Activated effector memory CD4-positive, alpha-beta T cell treated with Interleukin-2 at 50 U/mL for 16 hours (primary cell): ENCODE results near the gene RSPH10B.
"Not testable (repeated sequence)": the region's sequence is repeated elsewhere in the genome, so short reads cannot be mapped to it uniquely, and the experiment has no call there.

ENCODE experiments used
- DNase-seq: peaks from one replicate; pipeline ENCODE4 v3.0.0-alpha.2; 2020

The RSPH10B gene

DNA sequence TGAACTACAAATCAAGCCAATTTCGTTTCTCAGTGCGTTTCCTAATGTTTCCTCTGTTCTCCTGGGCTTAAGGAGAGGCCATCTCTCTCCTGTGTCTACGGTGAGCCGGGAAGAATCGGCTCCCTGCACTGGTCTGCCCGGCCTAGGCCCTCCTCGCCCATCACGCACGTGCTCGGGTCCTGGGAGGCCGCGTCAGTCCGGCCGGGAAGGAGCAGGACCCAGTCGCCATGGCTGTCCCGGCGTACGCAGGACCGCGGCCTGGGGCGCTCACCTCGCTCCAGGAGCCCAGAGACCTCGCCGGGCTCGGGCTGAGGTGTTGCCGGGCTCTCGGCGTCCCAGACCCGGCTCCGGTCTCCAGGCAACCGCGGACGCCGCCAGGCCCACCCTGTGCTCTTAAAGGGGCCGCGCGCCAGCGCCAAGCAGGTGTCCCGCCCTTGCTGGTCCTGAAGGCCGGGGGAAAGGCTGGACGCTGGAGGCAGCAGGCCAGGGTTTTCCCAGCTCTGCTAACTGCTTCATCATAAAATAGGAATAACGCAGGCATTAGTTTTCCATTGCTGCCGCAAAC, at the start of gene RSPH10B:
Gene RSPH10B (minus strand): TSS at position 343 of the 565 bp plus-strand sequence. CDS start 3,573 bp downstream, outside the sequence.
- DNase-seq: not testable (repeated sequence)

DNA sequence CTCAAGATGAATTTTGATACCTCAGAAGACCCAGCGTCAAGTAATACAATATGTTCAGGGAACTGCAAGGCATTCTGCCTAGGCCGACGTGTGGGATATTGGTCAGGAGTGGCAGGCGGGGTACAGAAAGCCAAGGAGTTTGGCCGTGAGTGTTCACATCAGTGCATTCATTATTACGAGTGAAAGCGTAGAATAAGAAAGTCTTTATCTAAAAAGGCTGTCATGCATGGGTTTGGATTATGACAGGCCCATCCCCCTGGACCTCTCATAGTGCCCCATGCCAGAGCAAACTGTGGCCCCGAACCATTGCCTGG, 46.1 kb upstream of the RSPH10B start:
- DNase-seq: no peak

- no peak for DNase-seq
Measured at GRCh38 chr7:6015917-6016652, 45.6 kb upstream of the RSPH10B start.

- DNase-seq: no peak
Measured at GRCh38 chr7:6012355-6013104, 42.0 kb upstream of the RSPH10B start.

GRCh38 chr7:6011541-6011940, 41.1 kb upstream of the RSPH10B start:
- no peak for DNase-seq

DNA sequence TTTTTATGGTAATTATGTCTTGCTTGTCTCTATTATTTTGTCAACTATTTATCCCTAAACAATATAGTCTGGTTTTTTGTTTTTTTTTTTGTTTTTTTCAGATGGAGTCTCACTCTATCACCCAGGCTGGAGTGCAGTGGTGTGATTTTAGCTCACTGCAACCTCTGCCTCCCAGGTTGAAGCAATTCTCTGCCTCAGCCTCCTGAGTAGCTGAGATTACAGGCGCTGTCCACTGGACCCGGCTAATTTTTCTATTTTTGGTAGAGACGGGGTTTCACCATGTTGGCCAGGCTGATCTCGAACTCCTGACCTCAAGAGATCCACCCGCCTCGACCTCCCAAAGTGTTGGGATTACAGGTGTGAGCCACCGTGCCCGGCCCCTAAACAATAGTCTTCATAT, 39.9 kb upstream of the RSPH10B start:
- not testable (repeated sequence) for DNase-seq

DNA sequence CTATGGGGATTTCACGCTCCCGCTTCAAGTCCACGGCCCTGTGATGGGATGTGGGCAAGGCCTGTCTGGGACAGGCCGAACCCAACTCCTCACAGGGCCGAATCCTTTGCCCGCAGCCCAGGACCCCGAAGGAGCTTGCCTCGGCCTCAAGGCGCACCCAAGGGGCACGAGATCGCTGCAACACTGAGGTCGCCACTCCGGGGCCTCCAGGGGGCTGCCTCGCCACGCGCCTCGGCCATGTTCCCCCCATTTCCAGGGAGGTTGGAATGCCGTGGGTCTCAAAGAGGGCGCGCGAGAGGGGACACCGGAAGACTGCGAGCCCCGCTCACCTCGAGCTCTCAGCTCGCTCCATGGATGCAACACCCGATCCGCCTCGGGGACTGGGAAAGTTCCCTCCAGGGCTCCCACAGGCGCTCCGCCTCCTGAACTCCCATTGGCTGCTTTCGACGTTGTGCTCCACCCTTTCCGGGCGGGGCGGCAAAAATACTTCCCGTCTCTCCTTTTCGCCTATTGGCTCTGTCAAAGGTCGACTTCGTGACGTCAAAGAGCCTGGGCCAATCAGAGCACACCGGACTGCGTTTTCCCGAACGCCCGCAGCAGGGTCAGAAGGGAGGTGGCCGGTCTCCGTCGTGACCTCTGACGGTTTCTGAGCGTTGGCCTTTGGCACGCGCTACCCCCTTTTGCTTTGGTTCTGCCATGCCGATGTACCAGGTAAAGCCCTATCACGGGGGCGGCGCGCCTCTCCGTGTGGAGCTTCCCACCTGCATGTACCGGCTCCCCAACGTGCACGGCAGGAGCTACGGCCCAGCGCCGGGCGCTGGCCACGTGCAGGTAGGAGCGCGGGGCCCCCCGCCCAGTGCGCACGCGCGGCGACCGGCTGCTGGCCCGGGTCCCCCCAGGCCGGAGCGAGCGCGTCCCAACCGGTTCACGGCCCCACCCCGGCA, 38.5 kb upstream of the RSPH10B start, which contains the start of the genes AIMP2 and PMS2:
Gene AIMP2 (plus strand): TSS at position 605 of the 944 bp plus-strand sequence. CDS start 92 bp downstream, at position 697.
Gene PMS2 (minus strand): TSS at position 382 of the 944 bp plus-strand sequence. CDS start 30 bp downstream, at position 352.
- DNase-seq: peak; percentile 94

- not testable (repeated sequence) for DNase-seq
Measured at GRCh38 chr7:6007835-6008590, 37.5 kb upstream of the RSPH10B start.

DNA sequence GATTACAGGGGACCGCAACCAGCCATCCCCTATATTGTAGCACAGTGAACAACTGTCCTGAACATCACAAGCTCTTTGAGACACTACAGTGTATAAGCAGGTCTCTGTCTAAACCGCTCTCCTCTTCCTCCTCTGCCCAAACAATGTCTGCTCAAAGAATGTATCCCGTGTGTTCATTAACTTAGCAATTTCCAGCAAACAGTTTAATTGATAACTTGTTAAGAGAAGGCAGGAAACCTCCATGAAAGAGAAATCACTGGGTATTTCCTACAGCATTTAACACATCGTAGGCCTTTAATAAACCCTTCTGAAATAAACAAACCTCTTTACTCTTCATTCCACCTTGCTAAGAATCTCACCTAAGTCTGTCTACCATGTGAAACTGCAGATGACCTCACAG, 36.9 kb upstream of the RSPH10B start:
- no peak for DNase-seq

DNA sequence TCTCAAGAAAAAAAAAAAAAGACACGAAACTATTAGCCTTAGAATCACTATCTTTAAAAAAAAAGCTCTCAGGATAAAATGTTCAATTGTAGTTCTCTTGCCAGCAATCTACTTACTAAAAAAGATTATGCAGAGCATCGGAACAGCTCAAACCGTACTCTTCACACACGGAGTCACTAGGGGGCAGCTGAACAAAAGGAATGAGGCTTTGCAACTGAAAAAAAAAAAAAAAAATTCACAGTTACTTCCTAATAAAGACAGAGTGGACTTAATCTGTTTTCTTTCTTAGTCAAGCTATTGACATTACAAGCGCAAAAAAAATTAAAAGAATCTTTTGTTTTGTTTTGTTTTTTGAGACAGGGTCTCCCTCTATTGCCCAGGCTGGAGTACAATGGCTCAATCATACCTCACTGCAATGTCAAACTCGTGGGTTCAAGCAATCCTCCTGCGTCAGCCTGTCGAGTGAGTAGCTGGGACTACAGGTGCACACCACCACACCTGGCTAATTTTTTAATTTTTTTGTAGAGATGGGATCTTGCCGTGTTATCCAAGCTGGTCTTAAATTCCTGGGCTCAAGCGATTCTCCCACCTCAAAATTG, 26.8 kb upstream of the RSPH10B start:
- peak; percentile 21 for DNase-seq

DNA sequence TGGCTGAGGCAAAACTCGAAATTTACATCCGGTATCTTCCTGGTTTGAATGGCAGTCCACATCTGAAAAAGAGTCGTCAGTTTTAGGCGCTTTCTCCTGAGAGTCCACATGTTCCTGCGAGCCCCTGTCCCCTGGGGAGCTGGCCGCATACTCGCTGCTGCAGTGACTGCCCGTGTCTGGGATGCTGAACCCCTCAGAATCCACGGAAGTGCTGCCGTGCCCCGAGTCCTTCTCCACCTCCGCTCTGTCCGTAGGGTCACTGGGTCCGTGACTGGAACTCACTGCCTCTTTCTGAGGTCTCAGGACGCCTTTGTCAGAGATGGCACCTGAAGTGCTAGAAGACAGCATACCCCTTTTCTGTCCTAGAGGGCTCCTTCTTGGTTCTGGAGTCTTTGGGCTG, 16.6 kb upstream of the RSPH10B start:
- not testable (repeated sequence) for DNase-seq

GRCh38 chr7:5979680-5980314, 9.3 kb upstream of the RSPH10B start:
- not testable (repeated sequence) for DNase-seq

GRCh38 chr7:5973580-5973979, 3.1 kb upstream of the RSPH10B start:
- not testable (repeated sequence) for DNase-seq

GRCh38 chr7:5963810-5964209, 6.7 kb downstream of the RSPH10B start:
- DNase-seq: not testable (repeated sequence)

DNA sequence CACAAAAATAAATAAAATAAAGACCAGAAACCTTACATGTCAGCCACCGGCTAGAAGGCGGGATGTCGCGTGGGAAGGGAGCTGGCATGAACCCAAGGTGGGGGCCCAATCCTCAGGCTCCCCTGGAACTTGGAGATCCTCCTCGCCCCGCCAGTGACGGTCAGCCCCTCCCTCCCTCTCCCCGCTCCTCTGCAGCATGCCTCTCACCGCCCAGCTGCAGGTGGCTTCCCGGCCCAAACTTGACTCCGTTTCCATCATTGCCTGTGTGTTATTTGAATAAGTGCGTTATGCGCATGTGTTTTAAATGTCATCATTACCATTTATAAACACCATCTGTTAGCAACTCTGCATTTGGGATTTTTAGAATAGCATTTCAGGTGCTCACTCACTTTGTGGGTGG, 7.3 kb downstream of the RSPH10B start:
- not testable (repeated sequence) for DNase-seq

GRCh38 chr7:5934945-5935450, 35.5 kb downstream of the RSPH10B start:
- DNase-seq: not testable (repeated sequence)

- DNase-seq: not testable (repeated sequence)
Measured at GRCh38 chr7:5931905-5932644, 38.4 kb downstream of the RSPH10B start.

DNA sequence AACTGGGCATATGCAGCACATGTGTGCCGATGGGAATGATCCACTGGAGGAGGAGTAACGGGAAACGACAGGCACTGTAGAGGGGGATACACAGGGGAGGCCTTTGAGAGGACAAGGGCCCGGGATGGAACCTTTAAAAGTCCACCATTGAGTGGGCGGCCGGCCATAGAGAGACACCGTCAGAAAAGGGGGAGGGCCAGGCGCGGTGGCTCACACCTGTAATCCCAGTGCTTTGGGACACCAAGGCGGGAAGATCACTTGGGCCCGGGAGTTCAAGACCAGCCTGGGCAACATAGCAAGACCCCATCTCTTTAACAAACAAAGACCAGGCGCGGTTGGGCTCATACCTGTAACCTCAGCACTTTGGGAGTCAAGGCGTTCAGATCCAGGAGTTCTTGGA, 39.2 kb downstream of the RSPH10B start:
- not testable (repeated sequence) for DNase-seq

GRCh38 chr7:5930290-5930689, 40.2 kb downstream of the RSPH10B start:
- DNase-seq: not testable (repeated sequence)
